MCF 10A (cell line): ENCODE data around the gene MYL4. TPM values are rescaled to one million over a fixed set of nuclear protein-coding genes. Genes with fewer than 3 reads are reported as not detected.

Source experiments
- BruUV-seq: library from RNA; stranded (reverse); fragments of 400-500 nt; replicated peaks from 2 replicates; lab custom pipeline; 2021; lab: Mats Ljungman, UMichigan
- CTCF ChIA-PET: fragments of 300-600 bp; sonication (Branson Sonifier 250); formaldehyde crosslinking; extraction: SDS; loops from one replicate; lab custom pipeline; 2021; ENCODE audit warnings: antibody characterized with exemption, inconsistent platforms; lab: Yijun Ruan, JAX
- POLR2A ChIA-PET: fragments of 300-600, 350-650 bp; sonication (Branson Sonifier 250); formaldehyde crosslinking; extraction: SDS; loops from one replicate; lab custom pipeline; 2020; ENCODE audit warnings: antibody characterized with exemption, inconsistent platforms; lab: Yijun Ruan, JAX
- DNase-seq: peaks from one replicate; pipeline ENCODE4 v3.0.0-alpha.2; 2018; ENCODE audit not compliant: unreplicated experiment
- H3K27ac Mint-ChIP-seq: one replicate; pipeline ENCODE4 v1.8.0; 2022; ENCODE audit warnings: mild to moderate bottlenecking, low read depth, mixed read lengths; ENCODE audit not compliant: unreplicated experiment
- H3K27me3 Mint-ChIP-seq: one replicate; pipeline ENCODE4 v1.8.0; 2022; ENCODE audit warnings: mixed read lengths; ENCODE audit not compliant: insufficient read depth, unreplicated experiment
- H3K36me3 Mint-ChIP-seq: one replicate; pipeline ENCODE4 v1.8.0; 2022; ENCODE audit warnings: mild to moderate bottlenecking, moderate library complexity, mixed read lengths; ENCODE audit not compliant: insufficient read depth, unreplicated experiment
- H3K4me1 Mint-ChIP-seq: one replicate; pipeline ENCODE4 v1.8.0; 2022; ENCODE audit warnings: mixed read lengths; ENCODE audit not compliant: insufficient read depth, unreplicated experiment
- H3K4me3 Mint-ChIP-seq: one replicate; pipeline ENCODE4 v1.8.0; 2022; ENCODE audit warnings: mild to moderate bottlenecking, moderate library complexity, mixed read lengths; ENCODE audit not compliant: unreplicated experiment
- H3K9me3 Mint-ChIP-seq: one replicate; pipeline ENCODE4 v1.8.0; 2022; ENCODE audit warnings: mixed read lengths; ENCODE audit not compliant: unreplicated experiment
- CTCF ChIP-seq: fragments of 200-600 bp; IDR thresholded peaks from one replicate; pipeline ENCODE4 v1.8.0; 2022; ENCODE audit warnings: antibody characterized with exemption, mild to moderate bottlenecking; ENCODE audit not compliant: unreplicated experiment
- intact Hi-C: fragments of 100-400 bp; cut with micrococcal nuclease; formaldehyde crosslinking; loops from 2 replicates; pipeline ENCODE4 v1.14.1; 2022
- total RNA-seq: library from RNA; stranded (reverse); gene quantifications from 2 replicates; pipeline ENCODE4 v1.2.3, GENCODE V29; 2022

MYL4 gene
- total RNA-seq, 1 experiment from 2014 or later, result not detected

- DNase-seq, result no peak
- ChIA-PET POLR2A (no interaction called here), CTCF (interaction anchor here (0.9 to 2.5 kb wide), 5 partner anchors 9 to 73 kb away, joined by 3 to 9 read pairs (median 3); no protein-coding TSS in a partner anchor)
- Mint-ChIP-seq H3K9me3 (no peaks in the 10 kb centered on the region), H3K4me3 (no peak overlapping the region), H3K27ac (no peak overlapping the region), H3K36me3 (no peaks in the 10 kb centered on the region), H3K4me1 (peaks cover 17% of the 10 kb centered on the region), H3K27me3 (no peaks in the 10 kb centered on the region)
- no peak for TF ChIP-seq CTCF
- no TSS peak for BruUV-seq
- intact Hi-C loops, result loop anchor here (5.0 kb wide), 1 partner anchor 35 kb away; no protein-coding TSS in a partner anchor
These were observed 33.5 kb downstream of the MYL4 start for GRCh38 chr17:47242648-47243047.

- intact Hi-C loops, result loop anchor here (5.0 kb wide), 1 partner anchor 33 kb away; no protein-coding TSS in a partner anchor
- Mint-ChIP-seq H3K4me1 (peaks cover 17% of the 10 kb centered on the region), H3K27me3 (no peaks in the 10 kb centered on the region), H3K36me3 (no peaks in the 10 kb centered on the region), H3K9me3 (no peaks in the 10 kb centered on the region), H3K4me3 (no peak overlapping the region), H3K27ac (no peak overlapping the region)
- ChIA-PET POLR2A (no interaction called here), CTCF (interaction anchor here (0.9 to 2.0 kb wide), 2 partner anchors 68 to 72 kb away, joined by 3 to 7 read pairs; no protein-coding TSS in a partner anchor)
- DNase-seq, result no peak
- no peak for TF ChIP-seq CTCF
- no TSS peak for BruUV-seq
These were observed 34.8 kb downstream of the MYL4 start for GRCh38 chr17:47243737-47244598.

- Mint-ChIP-seq H3K27ac (no peak overlapping the region), H3K36me3 (no peaks in the 10 kb centered on the region), H3K9me3 (no peaks in the 10 kb centered on the region), H3K27me3 (no peaks in the 10 kb centered on the region), H3K4me3 (no peak overlapping the region), H3K4me1 (peaks cover 13% of the 10 kb centered on the region)
- BruUV-seq, result no TSS peak
- ChIA-PET CTCF (no interaction called here), POLR2A (no interaction called here)
- no peak for DNase-seq
- TF ChIP-seq CTCF, result no peak
- intact Hi-C loops, result loop anchor here (5.0 kb wide), 1 partner anchor 33 kb away; no protein-coding TSS in a partner anchor
These were observed 35.5 kb downstream of the MYL4 start for GRCh38 chr17:47244697-47245096.

GRCh38 chr17:47246120-47246519 lies 37.0 kb downstream of the MYL4 start:
- no peak for DNase-seq
- POLR2A ChIA-PET, result no interaction called here
- Mint-ChIP-seq H3K27ac (no peak overlapping the region), H3K4me1 (no peaks in the 10 kb centered on the region), H3K9me3 (no peaks in the 10 kb centered on the region), H3K27me3 (no peaks in the 10 kb centered on the region), H3K36me3 (no peaks in the 10 kb centered on the region), H3K4me3 (no peak overlapping the region)
- intact Hi-C loops, result no loop called here
- TF ChIP-seq CTCF, result no peak
- CTCF ChIA-PET, result no interaction called here
- BruUV-seq, result no TSS peak
